GM12891 (cell line): ENCODE results near the gene THSD4.

Source experiments
- POLR2A ChIP-seq: IDR thresholded peaks from 2 replicates; pipeline ENCODE4 v1.6.1; 2011; ENCODE audit warnings: low read depth, low read length, control low read depth
- POLR2AphosphoS5 ChIP-seq: IDR thresholded peaks from 2 replicates; pipeline ENCODE4 v1.6.1; 2011; ENCODE audit warnings: low read depth, low read length, control low read depth
- TAF1 ChIP-seq: IDR thresholded peaks from 2 replicates; pipeline ENCODE4 v1.6.1; 2011; ENCODE audit warnings: low read depth, low read length, control low read depth

DNA sequence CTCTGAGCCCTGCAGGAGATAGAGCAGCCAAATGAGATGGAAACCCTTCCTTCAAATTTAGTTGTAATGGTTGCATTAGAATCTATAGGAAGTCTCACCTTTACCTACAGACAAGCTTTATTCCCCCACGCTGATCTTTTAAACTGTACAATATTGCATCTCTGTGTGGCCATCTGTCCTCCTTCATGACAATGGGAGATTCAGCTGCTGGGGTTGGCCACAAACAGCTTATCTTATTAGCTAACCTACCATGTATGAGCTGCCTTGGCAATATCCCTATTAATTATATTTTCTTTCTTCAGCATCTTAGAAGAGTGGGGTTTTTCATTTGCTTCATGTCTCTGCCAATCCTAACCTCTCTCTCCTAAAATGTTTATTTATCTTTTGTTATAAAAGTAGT is 456.4 kb downstream of the THSD4 start:
- TF ChIP-seq POLR2AphosphoS5 (no peak), POLR2A (no peak), TAF1 (no peak)
